Hair follicle dermal papilla cell (primary cell): ENCODE measurements around the gene RELL1. TPM values are rescaled to one million over a fixed set of nuclear protein-coding genes. Genes with fewer than 3 reads are reported as not detected.

Experiments
- small RNA-seq: library from RNA; depleted of rRNA; stranded (forward); fragments of <200 nt; gene quantifications from one replicate; pipeline ENCODE3, GENCODE V24; 2012
- total RNA-seq: library from RNA; depleted of rRNA; stranded (reverse); fragments of >200 nt; gene quantifications from 2 replicates; pipeline ENCODE4 v1.2.3, GENCODE V29; 2012

Gene RELL1
- 79.1 and 88.8 TPM in 2 replicates for total RNA-seq

GRCh38 chr4:37686373-37687193 lies at the start of gene RELL1:
RELL1 (minus strand) TSS chr4:37686376; CDS start chr4:37686287, 89 bp downstream.

Small RNA genes lying within 50 kb of the gene (small RNA-seq; reads per million reads assigned to genes)
- gene RF00019 = not detected

Other genes with a start within 250 kb of the RELL1 start
- 8.3 and 13.0 TPM in 2 replicates for gene PGM2, start 140.3 kb upstream of the RELL1 start, total RNA-seq
- gene TBC1D1, start 204.7 kb upstream of the RELL1 start, total RNA-seq = 66.3 and 84.5 TPM in 2 replicates